ENCODE measurements around the gene NEDD4.

DNA sequence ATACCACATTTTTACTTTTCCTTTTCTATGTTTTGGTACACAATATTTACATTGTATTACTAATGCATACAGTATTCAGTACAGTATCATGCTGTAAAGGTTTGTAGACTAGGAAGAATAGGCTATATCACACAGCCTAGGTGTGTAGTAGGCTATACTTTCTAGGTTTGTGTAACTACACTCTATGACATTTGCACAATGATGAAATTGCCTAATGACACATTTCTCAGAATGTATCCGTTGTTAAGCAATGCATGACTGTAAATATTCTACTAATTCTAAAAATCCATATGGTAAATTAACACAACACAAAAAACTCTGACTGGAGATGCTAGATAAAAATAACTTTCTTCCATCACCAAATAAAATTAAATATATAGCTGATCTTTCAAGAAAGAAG is 16.2 kb downstream of the NEDD4 start:
- TF ChIP-seq, protein P1, sequence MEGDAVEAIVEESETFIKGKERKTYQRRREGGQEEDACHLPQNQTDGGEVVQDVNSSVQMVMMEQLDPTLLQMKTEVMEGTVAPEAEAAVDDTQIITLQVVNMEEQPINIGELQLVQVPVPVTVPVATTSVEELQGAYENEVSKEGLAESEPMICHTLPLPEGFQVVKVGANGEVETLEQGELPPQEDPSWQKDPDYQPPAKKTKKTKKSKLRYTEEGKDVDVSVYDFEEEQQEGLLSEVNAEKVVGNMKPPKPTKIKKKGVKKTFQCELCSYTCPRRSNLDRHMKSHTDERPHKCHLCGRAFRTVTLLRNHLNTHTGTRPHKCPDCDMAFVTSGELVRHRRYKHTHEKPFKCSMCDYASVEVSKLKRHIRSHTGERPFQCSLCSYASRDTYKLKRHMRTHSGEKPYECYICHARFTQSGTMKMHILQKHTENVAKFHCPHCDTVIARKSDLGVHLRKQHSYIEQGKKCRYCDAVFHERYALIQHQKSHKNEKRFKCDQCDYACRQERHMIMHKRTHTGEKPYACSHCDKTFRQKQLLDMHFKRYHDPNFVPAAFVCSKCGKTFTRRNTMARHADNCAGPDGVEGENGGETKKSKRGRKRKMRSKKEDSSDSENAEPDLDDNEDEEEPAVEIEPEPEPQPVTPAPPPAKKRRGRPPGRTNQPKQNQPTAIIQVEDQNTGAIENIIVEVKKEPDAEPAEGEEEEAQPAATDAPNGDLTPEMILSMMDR (optimal IDR thresholded peaks at IDR 0.05 in 1 of 3, IDR thresholded peaks at IDR 0.05 in 1 of 3, conservative IDR thresholded peaks at IDR 0.05 in 1 of 3; ENCODE audit: extremely low read depth in 1 of 3, insufficient read depth in 2 of 3, low read length in 3 of 3) = no peak
- TF ChIP-seq EZH2 (IDR thresholded peaks at IDR 0.05; ENCODE audit: low read length) = no peak

Measured in keratinocyte (primary cell).